HCT116 (cell line): Measurements from ENCODE around the gene NAGPA. TPM values are rescaled to one million over a fixed set of nuclear protein-coding genes. Genes with fewer than 3 reads are reported as not detected.

Experiments
- ATAC-seq: fragments of 200-7000 bp; cut with Tn5 transposase; 2 replicates; pipeline ENCODE4 v1.9.1; 2020; ENCODE audit warnings: mild to moderate bottlenecking, moderate library complexity
- BruUV-seq: library from RNA; stranded (reverse); fragments of 400-500 nt; replicated peaks from 2 replicates; lab custom pipeline; 2021; lab: Mats Ljungman, UMichigan
- CTCF ChIA-PET: fragments of 300-600 bp; sonication (Branson Sonifier 250); formaldehyde crosslinking; loops from one replicate; lab custom pipeline; 2021; ENCODE audit warnings: antibody characterized with exemption; lab: Charles Lee
- POLR2A ChIA-PET: fragments of 300-600, 350-600 bp; sonication (Branson Sonifier 250); formaldehyde crosslinking; loops from one replicate; lab custom pipeline; 2021; ENCODE audit warnings: antibody characterized with exemption; lab: Charles Lee
- RAD21 ChIA-PET, 2 experiments: fragments of 300-600 bp; sonication (Branson Sonifier 250); formaldehyde crosslinking; loops; one replicate each; lab custom pipeline; 2023; ENCODE audit warnings: low total read pairs in 2 of 2; ENCODE audit not compliant: uncharacterized antibody in 2 of 2, unreplicated experiment in 2 of 2, low non-redundant PET in 1 of 2; lab: Charles Lee
- DNase-seq: peaks from one replicate; pipeline ENCODE4 v3.0.0-alpha.2; 2010; ENCODE audit warnings: low read depth, low spot score
- H2AFZ ChIP-seq: fragments of 200-600 bp; shearing (Covaris generic), sonication (generic); 2 replicates; pipeline ENCODE4 v1.6.1; 2017; ENCODE audit warnings: low read depth, mixed run types, mixed read lengths, antibody characterized with exemption, low read length; ENCODE audit not compliant: poor library complexity, severe bottlenecking
- H3K27ac ChIP-seq: 2 replicates; pipeline ENCODE4 v1.5.1; 2012; ENCODE audit warnings: low read depth, low read length
- H3K27me3 ChIP-seq: fragments of 200-600 bp; sonication (generic); 2 replicates; pipeline ENCODE4 v1.6.1; 2016; ENCODE audit warnings: mixed run types, low read length, mixed read lengths; ENCODE audit not compliant: insufficient read depth
- H3K36me3 ChIP-seq, 2 experiments: fragments of 200-500 bp in 1 of 2; fragments of 200-600 bp in 1 of 2; sonication (Bioruptor generic) in 1 of 2; sonication (generic) in 1 of 2; 2 replicates each; pipeline versions ENCODE4 v1.5.1 to v1.6.1; 2014 to 2016; ENCODE audit warnings: low read length in 2 of 2, inconsistent platforms in 1 of 2, mixed read lengths in 1 of 2, mixed run types in 1 of 2; ENCODE audit not compliant: insufficient read depth in 2 of 2, control insufficient read depth in 1 of 2
- H3K4me1 ChIP-seq, 2 experiments: fragments of 200-600 bp in 1 of 2; sonication (generic) in 1 of 2; 2 replicates each; pipeline versions ENCODE4 v1.5.1 to v1.6.1; 2012 to 2017; ENCODE audit warnings: low read length in 2 of 2, inconsistent platforms in 1 of 2, mild to moderate bottlenecking in 1 of 2, mixed read lengths in 1 of 2, mixed run types in 1 of 2, moderate library complexity in 1 of 2; ENCODE audit not compliant: insufficient read depth in 2 of 2, control insufficient read depth in 1 of 2
- H3K4me2 ChIP-seq: fragments of 200-600 bp; sonication (generic); 2 replicates; pipeline ENCODE4 v1.6.1; 2017; ENCODE audit warnings: mixed run types, low read length, mixed read lengths
- H3K4me3 ChIP-seq, 2 experiments: fragments of 200-600 bp in 1 of 2; sonication (generic) in 1 of 2; replicated peaks in 1 of 2; 2 replicates each; pipeline ENCODE4 v1.5.1; 2011 to 2016; ENCODE audit warnings: low read length in 2 of 2, control low read depth in 1 of 2, low read depth in 1 of 2, mild to moderate bottlenecking in 1 of 2, mixed read lengths in 1 of 2, mixed run types in 1 of 2
- H3K79me2 ChIP-seq: fragments of 200-600 bp; sonication (generic); 2 replicates; pipeline ENCODE4 v1.6.1; 2017; ENCODE audit warnings: mild to moderate bottlenecking, mixed run types, low read length, moderate library complexity, mixed read lengths; ENCODE audit not compliant: insufficient read depth
- H3K9ac ChIP-seq: fragments of 200-600 bp; sonication (generic); 2 replicates; pipeline ENCODE4 v1.6.1; 2016; ENCODE audit warnings: low read length, mixed read lengths
- H3K9me2 ChIP-seq: fragments of 200-600 bp; sonication (generic), shearing (Covaris generic); 2 replicates; pipeline ENCODE4 v1.6.1; 2017; ENCODE audit warnings: mixed run types, mild to moderate bottlenecking, moderate library complexity; ENCODE audit not compliant: insufficient read depth
- H3K9me3 ChIP-seq, 2 experiments: fragments of 200-500 bp in 1 of 2; fragments of 200-600 bp in 1 of 2; sonication (Bioruptor generic) in 1 of 2; sonication (generic) in 1 of 2; 2 replicates each; pipeline ENCODE4 v1.6.1; 2014 to 2017; ENCODE audit warnings: low read length in 2 of 2, mixed read lengths in 2 of 2, inconsistent platforms in 1 of 2, low read depth in 1 of 2, mild to moderate bottlenecking in 1 of 2, mixed run types in 1 of 2, moderate library complexity in 1 of 2; ENCODE audit not compliant: control insufficient read depth in 1 of 2, insufficient read depth in 1 of 2
- H4K20me1 ChIP-seq: fragments of 200-600 bp; sonication (generic), shearing (Covaris generic); 2 replicates; pipeline ENCODE4 v1.6.1; 2017; ENCODE audit warnings: mixed run types, mild to moderate bottlenecking, moderate library complexity; ENCODE audit not compliant: insufficient read depth
- FOSL1 ChIP-seq: IDR thresholded peaks from 2 replicates; pipeline ENCODE4 v1.6.1; 2012; ENCODE audit warnings: low read depth
- MAX ChIP-seq: IDR thresholded peaks from 2 replicates; pipeline ENCODE4 v1.6.1; 2012
- RAD21 ChIP-seq: IDR thresholded peaks from 2 replicates; pipeline ENCODE4 v1.6.1; 2012; ENCODE audit warnings: low read depth, mild to moderate bottlenecking
- YY1 ChIP-seq: IDR thresholded peaks from 2 replicates; pipeline ENCODE4 v1.6.1; 2011; ENCODE audit warnings: low read length, low read depth, moderate library complexity, mild to moderate bottlenecking; ENCODE audit not compliant: insufficient replicate concordance; ENCODE audit errors: extremely low read depth
- ZFX ChIP-seq: fragments of 450-650 bp; IDR thresholded peaks from 2 replicates; pipeline ENCODE4 v1.6.1; 2017
- intact Hi-C: fragments of 100-400 bp; cut with micrococcal nuclease; formaldehyde crosslinking; loops from 2 replicates; pipeline ENCODE4 v1.10.0; 2022
- total RNA-seq: library from RNA; stranded (reverse); gene quantifications from one replicate; pipeline ENCODE4 v1.2.1, GENCODE V29; 2021; ENCODE audit not compliant: unreplicated experiment

Gene NAGPA
- total RNA-seq, 1 experiment from 2014 or later, result 17.5 TPM

DNA sequence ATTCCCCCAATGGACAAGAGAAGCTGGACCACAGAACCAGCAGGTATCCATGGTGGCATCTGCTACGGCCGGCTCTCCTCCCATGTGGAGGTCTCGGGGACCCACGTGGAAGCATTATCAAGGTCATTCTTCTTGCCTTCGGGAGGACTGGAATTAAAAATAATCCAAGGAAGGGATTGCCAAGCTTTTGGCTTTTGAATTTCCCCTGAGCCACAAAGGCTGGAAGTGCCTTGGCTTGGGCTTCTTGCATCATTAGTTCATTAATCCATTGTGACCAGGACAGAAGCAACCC is 16.1 kb downstream of the NAGPA start:
- ChIA-PET CTCF (no interaction called here), POLR2A (no interaction called here), RAD21 (no interaction called here)
- Histone ChIP-seq H3K27ac (no peak overlapping the region), H3K4me2 (no peak overlapping the region), H3K36me3 (no peaks in the 10 kb centered on the region), H3K79me2 (no peaks in the 10 kb centered on the region), H3K9ac (no peak overlapping the region), H3K4me3 (no peak overlapping the region), H3K27me3 (no peaks in the 10 kb centered on the region), H4K20me1 (no peaks in the 10 kb centered on the region), H3K4me1 (no peaks in the 10 kb centered on the region), H2AFZ (no peak overlapping the region), H3K9me2 (no peaks in the 10 kb centered on the region), H3K9me3 (no peaks in the 10 kb centered on the region)
- BruUV-seq, result no TSS peak
- DNase-seq (no peak), ATAC-seq (no peak)
- TF ChIP-seq RAD21 (no peak), FOSL1 (no peak)
- intact Hi-C loops, result no loop called here

DNA sequence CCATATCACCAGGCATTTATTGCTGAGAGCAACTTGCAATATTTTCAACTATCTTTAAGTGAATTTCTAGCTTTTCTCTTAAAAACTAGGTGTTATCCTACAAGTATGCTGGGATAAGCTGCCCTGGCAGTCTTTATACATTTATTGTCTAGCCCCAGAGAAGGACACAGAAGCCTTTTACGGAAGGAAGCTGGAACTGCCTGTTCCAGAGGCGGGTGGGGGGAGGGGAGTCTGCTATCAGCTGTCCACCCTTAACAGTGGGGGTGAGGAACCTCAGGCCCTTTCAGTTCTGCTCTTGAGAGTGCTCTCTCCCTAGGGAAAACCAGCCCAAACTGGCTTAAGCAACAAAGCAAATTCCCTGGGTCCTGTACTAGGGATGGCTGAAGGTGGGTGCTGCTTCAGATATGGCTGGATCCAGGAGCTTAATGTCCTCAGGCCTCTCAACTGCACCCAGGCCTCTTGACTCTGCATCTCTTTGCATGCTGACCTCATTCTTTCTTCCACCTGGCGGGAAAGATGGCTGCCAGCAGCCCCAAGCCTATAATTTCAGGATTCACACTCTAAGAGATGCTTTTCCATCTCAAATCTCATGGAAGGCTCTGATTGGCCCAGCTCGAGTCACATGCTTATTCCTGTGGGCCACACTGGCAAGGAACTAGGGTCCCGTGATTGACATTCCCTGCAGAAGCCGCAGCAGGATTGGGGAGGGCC is 16.6 kb downstream of the NAGPA start:
- Histone ChIP-seq H3K4me2 (no peak overlapping the region), H3K79me2 (no peaks in the 10 kb centered on the region), H3K4me1 (no peaks in the 10 kb centered on the region), H3K9me2 (no peaks in the 10 kb centered on the region), H3K27me3 (no peaks in the 10 kb centered on the region), H3K27ac (no peak overlapping the region), H3K36me3 (no peaks in the 10 kb centered on the region), H2AFZ (no peak overlapping the region), H4K20me1 (no peaks in the 10 kb centered on the region), H3K4me3 (no peak overlapping the region), H3K9me3 (no peaks in the 10 kb centered on the region), H3K9ac (no peak overlapping the region)
- RAD21 ChIA-PET, result no interaction called here
- intact Hi-C loops, result no loop called here
- CTCF ChIA-PET, result no interaction called here
- POLR2A ChIA-PET, result no interaction called here
- no peak for ATAC-seq
- no peak for TF ChIP-seq YY1
- TF ChIP-seq MAX, result no peak
- TF ChIP-seq ZFX, result no peak
- BruUV-seq, result no TSS peak
- no peak for DNase-seq
